ENCODE results near the gene CARMIL1.
"Not testable (repeated sequence)": the region's sequence is repeated elsewhere in the genome, so short reads cannot be mapped to it uniquely, and the experiment has no call there.

The CARMIL1 gene

DNA sequence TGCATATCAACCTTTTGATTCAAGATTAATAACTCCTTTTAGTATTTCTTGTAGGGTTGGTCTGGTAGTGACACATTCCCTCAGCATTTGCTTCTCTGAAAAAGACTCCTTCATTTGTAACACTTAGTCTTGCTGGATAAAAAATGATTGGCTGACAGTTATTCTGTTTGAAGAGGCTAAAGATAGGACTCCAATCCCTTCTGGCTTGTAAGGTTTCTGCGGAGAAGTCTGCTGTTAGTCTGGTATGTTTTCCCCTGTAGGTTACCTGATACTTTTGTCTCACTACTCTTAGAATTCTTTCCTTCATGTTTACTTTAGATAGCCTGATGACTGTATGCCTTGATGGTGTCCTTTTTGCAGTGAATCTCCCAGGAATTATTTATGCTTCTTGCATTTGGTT, 96.0 kb downstream of the CARMIL1 start:
- no peak for DNase-seq

DNA sequence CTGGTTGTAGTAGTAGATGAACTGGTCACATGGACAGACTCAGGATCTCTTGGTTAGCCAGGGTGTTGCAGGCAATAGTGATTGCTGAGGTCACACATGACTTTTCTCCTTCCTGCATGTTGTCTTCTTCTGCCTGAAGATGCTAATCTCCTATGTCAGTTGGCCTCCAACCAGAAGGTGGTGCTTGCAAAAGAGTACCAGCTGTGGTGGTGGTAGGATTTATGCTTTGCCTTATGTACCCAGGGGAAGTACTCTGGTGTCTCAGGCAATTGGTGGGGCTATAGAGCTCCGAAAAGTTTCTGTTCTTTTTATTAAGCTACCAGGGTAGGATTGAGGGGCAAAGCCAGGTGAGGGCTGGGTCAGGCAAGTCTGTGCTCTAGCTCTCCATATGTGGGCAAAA, 98.5 kb downstream of the CARMIL1 start:
- DNase-seq: no peak

DNA sequence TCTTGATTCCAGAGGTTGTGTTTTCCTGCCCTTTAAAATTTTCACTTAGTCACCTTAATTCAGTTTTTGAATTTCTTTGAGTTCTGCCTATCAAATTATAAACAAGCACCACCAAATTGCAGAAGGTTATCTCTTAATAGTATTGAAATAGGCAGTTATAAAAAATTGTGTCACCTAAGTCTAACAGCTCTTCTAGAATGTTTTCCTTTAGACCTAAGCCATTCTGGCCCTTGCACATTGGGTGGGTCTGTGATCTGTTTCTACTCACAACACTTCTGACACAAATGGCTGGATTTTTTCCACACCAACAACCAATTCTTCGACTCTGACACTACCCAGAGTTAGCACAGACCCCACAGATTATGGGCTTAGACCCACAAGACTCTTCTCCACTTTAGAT, 101.9 kb downstream of the CARMIL1 start:
- DNase-seq: no peak

- not testable (repeated sequence) for DNase-seq
Measured at GRCh38 chr6:25382476-25382875, 103.3 kb downstream of the CARMIL1 start.

GRCh38 chr6:25384234-25384633, 105.1 kb downstream of the CARMIL1 start:
- DNase-seq: no peak

DNA sequence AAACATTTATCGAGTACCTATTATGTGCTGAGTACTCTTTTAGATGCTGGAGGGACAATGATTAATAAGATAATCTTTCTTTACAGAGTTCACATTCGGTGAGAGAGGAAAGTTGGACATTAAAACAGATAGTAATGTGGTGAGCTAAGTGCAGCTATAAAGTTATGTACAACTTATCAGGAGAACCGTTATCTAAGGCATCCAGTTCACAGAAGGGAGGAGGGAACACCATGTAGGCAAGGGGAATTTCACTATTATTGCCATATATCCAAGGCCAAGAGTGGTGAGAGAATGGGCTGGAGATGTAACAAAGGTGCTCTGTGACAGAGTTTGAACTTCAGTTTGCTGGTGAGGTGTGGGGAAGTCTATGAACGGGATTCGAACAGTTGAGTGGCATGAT, 105.8 kb downstream of the CARMIL1 start:
- DNase-seq: no peak

DNA sequence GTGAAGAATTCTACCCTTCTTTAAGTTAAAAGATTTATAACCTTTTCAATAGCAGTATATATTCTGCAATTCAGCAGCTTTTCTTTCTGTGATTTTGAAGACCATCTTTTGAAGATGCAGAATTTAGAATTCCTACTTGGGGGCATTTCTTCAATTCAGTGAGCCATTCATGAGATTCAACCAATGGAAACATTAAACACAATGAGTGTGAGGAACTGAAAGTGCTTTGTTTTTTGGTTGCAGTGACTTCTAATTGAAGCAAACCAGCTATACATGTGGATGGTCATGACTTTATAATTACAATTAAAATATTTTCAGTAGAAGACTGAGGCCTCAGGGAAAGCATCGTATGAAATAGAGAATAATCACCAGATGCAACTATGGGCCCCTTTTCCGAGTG, 108.3 kb downstream of the CARMIL1 start:
- no peak for DNase-seq

DNA sequence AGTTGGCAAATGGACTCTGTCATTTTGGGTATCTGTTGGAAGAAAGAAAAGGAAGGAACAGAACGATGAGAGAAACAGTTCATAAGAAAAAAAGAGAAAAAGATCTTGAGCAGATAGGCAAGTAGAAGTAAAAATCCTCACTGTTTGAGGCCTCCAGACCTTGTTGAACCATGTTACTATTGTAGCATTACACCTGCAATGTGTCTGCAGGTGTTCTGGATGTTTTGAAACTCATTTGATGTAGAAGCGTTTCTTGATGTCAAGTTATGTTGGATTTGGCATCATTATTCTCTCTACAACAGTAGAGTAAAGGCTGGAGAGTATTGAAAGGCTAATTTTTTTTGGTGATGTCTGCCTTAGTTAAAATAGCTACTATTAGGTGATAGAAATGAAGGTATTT, 108.7 kb downstream of the CARMIL1 start:
- no peak for DNase-seq

- no peak for DNase-seq
Measured at GRCh38 chr6:25388776-25389175, 109.6 kb downstream of the CARMIL1 start.

DNA sequence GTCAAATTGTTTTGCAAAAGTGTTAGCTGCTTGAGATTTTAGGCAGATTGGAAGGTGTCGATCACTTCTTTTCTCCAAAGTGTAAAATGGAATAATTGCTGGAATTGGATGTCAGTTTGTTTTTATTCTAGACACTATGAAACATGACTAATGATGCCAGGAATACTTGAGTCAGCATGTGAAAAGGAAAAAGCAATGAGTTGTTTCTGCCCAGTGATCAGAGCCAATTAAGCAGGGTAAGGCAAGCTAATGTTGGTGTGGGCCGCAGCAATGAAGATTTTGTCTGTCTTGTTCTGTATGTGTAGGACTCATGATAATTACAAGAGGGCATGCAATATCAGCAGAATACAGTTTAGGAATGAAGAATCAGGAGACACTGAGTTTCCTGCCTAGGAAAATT, 110.3 kb downstream of the CARMIL1 start:
- no peak for DNase-seq

DNA sequence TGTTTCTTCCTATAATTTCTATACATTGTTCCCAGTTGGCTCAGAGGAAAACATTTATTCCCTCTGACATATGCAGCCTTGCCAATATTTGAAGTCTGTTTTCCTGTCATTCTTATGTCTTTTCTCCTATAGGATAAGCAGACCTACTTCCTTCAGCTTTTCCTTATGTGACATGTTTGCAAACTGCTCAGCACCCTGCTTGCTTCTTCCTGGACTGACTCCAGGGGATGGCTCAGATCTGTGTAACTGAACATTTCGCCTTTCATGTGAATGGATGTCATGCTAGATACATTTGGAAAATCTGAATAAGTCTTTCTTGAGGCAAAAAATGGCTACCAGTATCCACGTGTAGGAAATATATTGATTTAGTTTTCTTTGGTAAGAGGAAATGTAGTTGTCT, 113.2 kb downstream of the CARMIL1 start:
- DNase-seq: no peak

DNA sequence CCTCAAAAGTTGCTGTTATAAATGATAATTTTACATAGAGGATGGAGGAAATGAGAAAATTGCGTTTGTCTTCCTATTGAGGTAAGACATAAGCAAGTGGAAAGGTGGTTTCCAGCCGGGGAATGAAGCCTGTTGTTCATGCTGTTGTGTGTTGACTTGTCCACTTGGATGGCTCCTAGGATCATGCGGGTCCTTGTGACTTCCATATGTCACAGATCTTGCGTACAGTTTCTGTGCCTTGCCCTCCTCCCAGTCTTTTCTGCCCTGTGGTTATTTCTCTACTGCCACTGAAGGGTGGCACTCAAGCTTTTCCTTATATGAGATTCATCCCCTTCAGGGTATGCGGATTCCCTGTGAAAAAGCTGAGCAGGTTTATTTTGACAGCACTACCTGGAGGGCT, 116.6 kb downstream of the CARMIL1 start:
- no peak for DNase-seq

GRCh38 chr6:25397406-25397805, 118.2 kb downstream of the CARMIL1 start:
- DNase-seq: no peak

DNA sequence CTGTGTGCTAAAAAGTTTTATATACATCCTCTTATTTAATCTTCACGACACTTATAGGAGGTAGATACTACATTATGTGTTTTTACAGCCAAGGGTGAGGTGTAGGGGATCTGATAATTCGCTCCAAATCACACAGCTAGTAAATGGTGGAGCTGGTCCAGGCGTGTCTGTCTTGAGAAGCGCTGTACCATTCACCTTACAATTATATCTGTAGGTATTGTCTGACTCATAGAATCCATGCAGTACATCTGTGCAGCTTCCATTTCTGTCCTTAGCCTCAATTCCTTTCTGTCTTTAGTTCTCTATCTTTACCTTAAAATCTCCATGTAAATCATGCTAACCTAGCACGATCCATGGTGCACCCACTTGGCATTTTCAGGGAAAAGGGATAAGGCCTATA, 120.7 kb downstream of the CARMIL1 start:
- DNase-seq: no peak

GRCh38 chr6:25401711-25402110, 122.5 kb downstream of the CARMIL1 start:
- no peak for DNase-seq

DNA sequence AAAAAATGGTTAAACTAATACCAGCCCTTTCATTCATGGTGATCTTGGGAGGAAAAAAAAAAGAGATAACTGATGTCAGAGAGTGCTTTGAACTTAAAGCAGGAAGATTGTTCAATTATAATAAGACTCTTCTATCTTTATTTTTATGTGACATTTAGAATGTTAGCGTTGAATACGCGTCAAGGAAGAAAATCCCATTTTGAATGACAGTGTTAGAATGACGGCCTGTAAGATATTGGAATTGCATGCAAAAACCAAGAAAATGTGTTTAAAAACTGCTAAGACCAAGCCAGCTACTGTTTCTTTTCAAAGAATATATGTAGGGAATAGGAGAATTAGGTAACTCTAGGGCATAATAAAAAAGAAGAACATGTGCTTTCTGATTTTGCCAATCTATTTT, 123.0 kb downstream of the CARMIL1 start:
- no peak for DNase-seq

GRCh38 chr6:25403150-25403549, 124.0 kb downstream of the CARMIL1 start:
- DNase-seq: no peak

GRCh38 chr6:25404091-25404490, 124.9 kb downstream of the CARMIL1 start:
- no peak for DNase-seq

DNA sequence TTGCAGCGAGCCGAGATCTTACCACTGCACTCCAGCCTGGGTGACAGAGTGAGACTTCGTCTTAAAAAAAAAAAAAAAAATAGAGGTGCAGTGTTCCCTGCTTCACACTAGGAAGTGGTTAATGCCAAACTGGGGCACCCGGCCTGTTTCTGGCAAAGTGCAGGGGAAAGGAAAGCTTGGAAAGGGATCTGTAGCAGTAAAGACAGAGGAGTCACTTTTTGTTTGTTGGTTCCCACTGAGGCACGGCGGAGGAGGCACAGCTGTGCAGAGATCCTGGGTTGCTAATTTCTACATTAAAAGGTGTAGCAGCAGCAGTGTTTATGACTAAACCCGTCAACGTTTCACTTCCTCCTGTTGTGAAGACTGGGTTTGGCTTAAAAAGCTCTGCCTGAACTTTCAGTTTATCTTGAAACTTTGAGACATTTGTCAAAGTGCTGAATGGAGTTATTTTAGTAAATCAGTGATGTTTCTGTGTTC, 125.6 kb downstream of the CARMIL1 start:
- DNase-seq: no peak

DNA sequence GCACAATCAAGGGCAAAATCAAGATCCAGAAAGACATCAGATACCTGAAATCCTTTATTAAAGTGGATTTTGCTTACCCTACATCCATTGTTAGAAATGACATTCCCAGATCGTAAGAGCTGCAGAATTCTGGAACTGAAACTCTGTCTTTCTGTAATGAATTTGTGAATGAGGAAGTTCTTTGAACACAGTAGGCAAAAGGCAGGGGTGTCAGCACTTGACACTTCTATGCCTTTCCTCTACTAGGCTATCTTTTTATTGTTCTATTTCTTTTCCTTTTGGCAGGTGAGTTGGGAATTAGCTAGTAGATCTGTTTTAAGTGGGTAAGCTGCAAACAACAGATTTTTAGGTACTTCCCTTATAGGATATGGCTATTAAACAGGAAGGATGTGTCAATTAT, 126.3 kb downstream of the CARMIL1 start:
- DNase-seq: no peak

GRCh38 chr6:25407431-25407830, 128.3 kb downstream of the CARMIL1 start:
- DNase-seq: no peak

GRCh38 chr6:25410102-25410501, 130.9 kb downstream of the CARMIL1 start:
- DNase-seq: no peak

DNA sequence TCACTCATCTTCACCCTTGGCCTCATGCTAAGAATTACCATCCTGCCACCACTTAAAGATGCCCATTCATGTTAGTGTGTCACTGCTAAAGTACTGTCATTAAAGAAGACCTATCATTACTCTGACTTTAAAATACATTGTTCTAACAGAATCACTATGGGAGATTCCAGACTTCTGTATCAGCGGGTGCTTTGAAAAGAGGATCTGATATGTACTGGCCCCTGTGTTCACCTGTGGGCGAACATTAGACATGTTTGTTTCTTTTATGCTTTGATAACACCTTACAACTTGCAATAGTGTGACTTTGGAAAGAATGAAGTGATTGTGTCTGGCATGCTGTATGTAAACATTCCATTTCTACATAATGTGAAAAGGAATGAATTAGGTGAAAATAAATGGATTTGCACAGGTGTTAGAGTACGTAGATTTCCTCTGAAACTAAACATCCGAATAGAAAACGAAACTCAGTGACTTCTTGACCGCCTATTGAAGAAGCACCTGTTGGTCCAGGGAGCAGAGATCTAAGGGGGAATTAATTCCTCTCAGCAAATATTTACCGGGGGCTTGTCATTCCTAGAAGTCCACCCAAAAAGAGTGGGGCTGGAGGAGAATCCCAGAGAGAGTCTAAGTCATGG, 132.3 kb downstream of the CARMIL1 start:
- peak; percentile 84 for DNase-seq

- no peak for DNase-seq
Measured at GRCh38 chr6:25413207-25413905, 134.2 kb downstream of the CARMIL1 start.

- DNase-seq: no peak
Measured at GRCh38 chr6:25414168-25414567, 135.0 kb downstream of the CARMIL1 start.

Data from NCI-H2227 treated with DMSO at 0.1 percent for 48 hours (cell line).